HT1080 (cell line): ENCODE results near the gene TXNIP. TPM values are rescaled to one million over a fixed set of nuclear protein-coding genes. Genes with fewer than 3 reads are reported as not detected.

ENCODE experiments used
- DNase-seq: peaks from one replicate; pipeline ENCODE4 v3.0.0-alpha.2; 2015; ENCODE audit warnings: low read depth
- total RNA-seq: library from RNA; depleted of rRNA; stranded (reverse); fragments of >200 nt; shearing (Covaris generic); gene quantifications from 2 replicates; pipeline ENCODE4 v1.2.3, GENCODE V29; 2014

TXNIP gene
- total RNA-seq, 1 experiment from 2014 or later = 10.4 TPM

GRCh38 chr1:145986551-145986950, 9.8 kb downstream of the TXNIP start:
- DNase-seq = no peak

- peak; percentile 82 for DNase-seq
These were observed 10.6 kb downstream of the TXNIP start for GRCh38 chr1:145985502-145986439.

- no peak for DNase-seq
These were observed 11.3 kb downstream of the TXNIP start for GRCh38 chr1:145985129-145985501.

- DNase-seq = no peak
These were observed 12.2 kb downstream of the TXNIP start for GRCh38 chr1:145983960-145984830.

- DNase-seq = no peak
These were observed 13.1 kb downstream of the TXNIP start for GRCh38 chr1:145983206-145983675.

- DNase-seq = no peak
These were observed 14.2 kb downstream of the TXNIP start for GRCh38 chr1:145982010-145982723.

- DNase-seq = no peak
These were observed 15.9 kb downstream of the TXNIP start for GRCh38 chr1:145980457-145980994.

GRCh38 chr1:145979746-145980456, 16.5 kb downstream of the TXNIP start:
- DNase-seq = peak; percentile 50

- DNase-seq = peak; percentile 100
These were observed 17.3 kb downstream of the TXNIP start for GRCh38 chr1:145978854-145979745.

- DNase-seq = no peak
These were observed 17.9 kb downstream of the TXNIP start for GRCh38 chr1:145978471-145978853.

GRCh38 chr1:145977486-145978470, 18.6 kb downstream of the TXNIP start:
- peak; percentile 83 for DNase-seq

GRCh38 chr1:145977016-145977415, 19.4 kb downstream of the TXNIP start:
- DNase-seq = no peak

GRCh38 chr1:145975216-145975615, 21.2 kb downstream of the TXNIP start:
- no peak for DNase-seq

- DNase-seq = no peak
These were observed 21.7 kb downstream of the TXNIP start for GRCh38 chr1:145974721-145975120.

GRCh38 chr1:145972580-145972979, 23.8 kb downstream of the TXNIP start:
- no peak for DNase-seq

- DNase-seq = no peak
These were observed 29.1 kb downstream of the TXNIP start for GRCh38 chr1:145967288-145967687.

GRCh38 chr1:145965119-145965744, 31.1 kb downstream of the TXNIP start:
- DNase-seq = no peak
